Activated naive CD4-positive, alpha-beta T cell treated with anti-CD3 and anti-CD28 coated beads for 36 hours (primary cell): ENCODE results near the gene TMEM186. TPM values are rescaled to one million over a fixed set of nuclear protein-coding genes. Genes with fewer than 3 reads are reported as not detected.

Experiments
- CTCF ChIA-PET: fragments of 350-600 bp; sonication (Branson Sonifier 250); formaldehyde crosslinking; loops from one replicate; lab custom pipeline; 2021; ENCODE audit warnings: antibody characterized with exemption; lab: Charles Lee
- DNase-seq: peaks from one replicate; pipeline ENCODE4 v3.0.0-alpha.2; 2020
- H3K27ac Mint-ChIP-seq: one replicate; pipeline ENCODE4 v1.8.0; 2021; ENCODE audit warnings: mild to moderate bottlenecking, mixed read lengths
- H3K27me3 Mint-ChIP-seq: one replicate; pipeline ENCODE4 v1.8.0; 2021; ENCODE audit warnings: low read depth, mixed read lengths
- H3K36me3 Mint-ChIP-seq: one replicate; pipeline ENCODE4 v1.8.0; 2021; ENCODE audit warnings: low read depth, mixed read lengths
- H3K4me1 Mint-ChIP-seq: one replicate; pipeline ENCODE4 v1.8.0; 2021; ENCODE audit warnings: low read depth, mixed read lengths
- H3K4me3 Mint-ChIP-seq: one replicate; pipeline ENCODE4 v1.8.0; 2021; ENCODE audit warnings: mild to moderate bottlenecking, moderate library complexity, mixed read lengths
- H3K9me3 Mint-ChIP-seq: one replicate; pipeline ENCODE4 v1.8.0; 2021; ENCODE audit warnings: mixed read lengths
- intact Hi-C: fragments of 100-400 bp; cut with micrococcal nuclease; formaldehyde crosslinking; loops from one replicate; pipeline ENCODE4 v1.15.1; 2023
- total RNA-seq, 2 experiments: library from RNA; stranded (reverse); gene quantifications; one replicate each; pipeline ENCODE4 v1.2.3, GENCODE V29; 2021

The TMEM186 gene
- total RNA-seq, 2 experiments from 2014 or later: 12.1 to 12.6 TPM

GRCh38 chr16:8828541-8829165 lies 31.2 kb upstream of the TMEM186 start:
- H3K9me3 Mint-ChIP-seq: no peaks in the 10 kb centered on the region

GRCh38 chr16:8826278-8826879 lies 28.9 kb upstream of the TMEM186 start:
- DNase-seq: no peak
- CTCF ChIA-PET: interaction anchor here (0.5 kb wide), 1 partner anchor 85 kb away, joined by 3 read pairs; no protein-coding TSS in a partner anchor
- no peak overlapping the region for H3K27ac Mint-ChIP-seq
- no peaks in the 10 kb centered on the region for H3K9me3 Mint-ChIP-seq
- H3K4me3 Mint-ChIP-seq: no peak overlapping the region
- intact Hi-C loops: no loop called here
- no peaks in the 10 kb centered on the region for H3K27me3 Mint-ChIP-seq
- peaks cover 41% of the 10 kb centered on the region for H3K36me3 Mint-ChIP-seq
- H3K4me1 Mint-ChIP-seq: peaks cover 6% of the 10 kb centered on the region

More at GRCh38 chr16:8828541-8829165, 31.2 kb upstream of the TMEM186 start:
- no peak for DNase-seq
- Mint-ChIP-seq H3K27me3 (no peaks in the 10 kb centered on the region), H3K36me3 (peaks cover 38% of the 10 kb centered on the region), H3K4me1 (peaks cover 17% of the 10 kb centered on the region), H3K27ac (no peak overlapping the region), H3K4me3 (no peak overlapping the region)
- CTCF ChIA-PET: interaction anchor here (1.3 kb wide), 1 partner anchor 51 kb away, joined by 5 read pairs; no protein-coding TSS in a partner anchor
- intact Hi-C loops: no loop called here

- Mint-ChIP-seq H3K27ac (no peak overlapping the region), H3K4me3 (no peak overlapping the region), H3K36me3 (peaks cover 34% of the 10 kb centered on the region), H3K27me3 (no peaks in the 10 kb centered on the region), H3K4me1 (peaks cover 3% of the 10 kb centered on the region), H3K9me3 (no peaks in the 10 kb centered on the region)
- no peak for DNase-seq
- intact Hi-C loops: no loop called here
- CTCF ChIA-PET: no interaction called here
Measured at GRCh38 chr16:8822403-8822802, 25.0 kb upstream of the TMEM186 start.

GRCh38 chr16:8819411-8820034 lies 22.1 kb upstream of the TMEM186 start:
- intact Hi-C loops: no loop called here
- no peak overlapping the region for H3K27ac Mint-ChIP-seq
- CTCF ChIA-PET: no interaction called here
- peaks cover 51% of the 10 kb centered on the region for H3K36me3 Mint-ChIP-seq
- H3K4me1 Mint-ChIP-seq: peaks cover 15% of the 10 kb centered on the region
- DNase-seq: no peak
- H3K4me3 Mint-ChIP-seq: no peak overlapping the region
- no peaks in the 10 kb centered on the region for H3K9me3 Mint-ChIP-seq
- no peaks in the 10 kb centered on the region for H3K27me3 Mint-ChIP-seq

GRCh38 chr16:8818504-8819270 lies 21.2 kb upstream of the TMEM186 start:
- H3K4me1 Mint-ChIP-seq: peaks cover 19% of the 10 kb centered on the region
- CTCF ChIA-PET: no interaction called here
- no peaks in the 10 kb centered on the region for H3K9me3 Mint-ChIP-seq
- H3K36me3 Mint-ChIP-seq: peaks cover 48% of the 10 kb centered on the region
- DNase-seq: no peak
- H3K27me3 Mint-ChIP-seq: no peaks in the 10 kb centered on the region
- H3K4me3 Mint-ChIP-seq: no peak overlapping the region
- no peak overlapping the region for H3K27ac Mint-ChIP-seq
- intact Hi-C loops: no loop called here

GRCh38 chr16:8816967-8817655 lies 19.7 kb upstream of the TMEM186 start:
- Mint-ChIP-seq H3K36me3 (peaks cover 53% of the 10 kb centered on the region), H3K9me3 (no peaks in the 10 kb centered on the region), H3K27me3 (no peaks in the 10 kb centered on the region), H3K4me3 (no peak overlapping the region), H3K27ac (no peak overlapping the region), H3K4me1 (peaks cover 19% of the 10 kb centered on the region)
- CTCF ChIA-PET: interaction anchor here (1.6 kb wide), 1 partner anchor 63 kb away, joined by 6 read pairs; no protein-coding TSS in a partner anchor
- DNase-seq: no peak
- intact Hi-C loops: no loop called here

- H3K4me3 Mint-ChIP-seq: no peak overlapping the region
- no peak for DNase-seq
- H3K9me3 Mint-ChIP-seq: no peaks in the 10 kb centered on the region
- CTCF ChIA-PET: no interaction called here
- H3K4me1 Mint-ChIP-seq: peaks cover 19% of the 10 kb centered on the region
- peaks cover 55% of the 10 kb centered on the region for H3K36me3 Mint-ChIP-seq
- peak overlapping the region; percentile 65 for H3K27ac Mint-ChIP-seq
- intact Hi-C loops: no loop called here
- H3K27me3 Mint-ChIP-seq: no peaks in the 10 kb centered on the region
Measured at GRCh38 chr16:8814095-8814806, 16.8 kb upstream of the TMEM186 start.

GRCh38 chr16:8812162-8812843 lies 14.9 kb upstream of the TMEM186 start:
- CTCF ChIA-PET: no interaction called here
- no peaks in the 10 kb centered on the region for H3K27me3 Mint-ChIP-seq
- no peak overlapping the region for H3K27ac Mint-ChIP-seq
- intact Hi-C loops: no loop called here
- DNase-seq: no peak
- no peak overlapping the region for H3K4me3 Mint-ChIP-seq
- H3K9me3 Mint-ChIP-seq: no peaks in the 10 kb centered on the region
- H3K4me1 Mint-ChIP-seq: peaks cover 19% of the 10 kb centered on the region
- H3K36me3 Mint-ChIP-seq: peaks cover 57% of the 10 kb centered on the region

- Mint-ChIP-seq H3K9me3 (no peaks in the 10 kb centered on the region), H3K27me3 (no peaks in the 10 kb centered on the region), H3K4me1 (no peaks in the 10 kb centered on the region), H3K4me3 (no peak overlapping the region), H3K27ac (no peak overlapping the region), H3K36me3 (peaks cover 46% of the 10 kb centered on the region)
- no peak for DNase-seq
- CTCF ChIA-PET: no interaction called here
- intact Hi-C loops: no loop called here
Measured at GRCh38 chr16:8808613-8809353, 11.3 kb upstream of the TMEM186 start.

GRCh38 chr16:8808009-8808408 lies 10.6 kb upstream of the TMEM186 start:
- intact Hi-C loops: no loop called here
- no peak overlapping the region for H3K4me3 Mint-ChIP-seq
- CTCF ChIA-PET: no interaction called here
- H3K9me3 Mint-ChIP-seq: no peaks in the 10 kb centered on the region
- peaks cover 45% of the 10 kb centered on the region for H3K36me3 Mint-ChIP-seq
- no peaks in the 10 kb centered on the region for H3K27me3 Mint-ChIP-seq
- no peak for DNase-seq
- H3K4me1 Mint-ChIP-seq: no peaks in the 10 kb centered on the region
- H3K27ac Mint-ChIP-seq: no peak overlapping the region

GRCh38 chr16:8807189-8807588 lies 9.8 kb upstream of the TMEM186 start:
- H3K9me3 Mint-ChIP-seq: no peaks in the 10 kb centered on the region
- H3K4me1 Mint-ChIP-seq: no peaks in the 10 kb centered on the region
- no peaks in the 10 kb centered on the region for H3K27me3 Mint-ChIP-seq
- no peak overlapping the region for H3K4me3 Mint-ChIP-seq
- no peak overlapping the region for H3K27ac Mint-ChIP-seq
- CTCF ChIA-PET: no interaction called here
- H3K36me3 Mint-ChIP-seq: peaks cover 46% of the 10 kb centered on the region
- no peak for DNase-seq
- intact Hi-C loops: no loop called here
